Bone marrow (tissue), 2 donors: ENCODE results near the gene COL26A1.
A peak's percentile ranks its signal among the peaks of the same experiment; 100 is the strongest.
"Not testable (repeated sequence)": the region's sequence is repeated elsewhere in the genome, so short reads cannot be mapped to it uniquely, and the experiment has no call there.

Experiments used
- DNase-seq, 2 donors: peaks; one replicate each; lab custom pipeline; 2025; lab: John Stamatoyannopoulos, UW

COL26A1 gene

GRCh38 chr7:101496017-101496416 is 133.3 kb downstream of the COL26A1 start:
- no peak for DNase-seq

DNA sequence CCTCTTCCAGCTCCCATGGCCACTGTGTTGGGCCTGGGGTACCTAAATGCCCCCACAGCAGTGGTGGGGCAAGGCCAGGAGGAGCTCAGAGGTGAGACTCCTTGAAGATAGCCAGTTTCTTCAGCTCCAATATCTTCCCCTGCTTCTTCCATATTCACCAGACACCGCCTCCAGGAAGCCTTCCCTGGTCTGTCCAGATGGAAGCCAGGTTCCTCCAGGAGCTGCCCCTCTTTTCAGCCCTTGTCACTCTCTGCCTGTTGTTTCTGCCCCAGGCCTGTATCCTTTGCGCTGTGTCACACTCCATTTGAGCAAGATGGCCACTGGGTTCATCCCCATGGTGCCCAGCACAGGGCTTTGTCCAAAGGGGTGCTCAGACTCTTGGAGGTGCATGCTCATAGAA is 138.7 kb downstream of the COL26A1 start:
- no peak for DNase-seq

GRCh38 chr7:101502466-101503098 is 139.9 kb downstream of the COL26A1 start:
- DNase-seq: no peak

DNA sequence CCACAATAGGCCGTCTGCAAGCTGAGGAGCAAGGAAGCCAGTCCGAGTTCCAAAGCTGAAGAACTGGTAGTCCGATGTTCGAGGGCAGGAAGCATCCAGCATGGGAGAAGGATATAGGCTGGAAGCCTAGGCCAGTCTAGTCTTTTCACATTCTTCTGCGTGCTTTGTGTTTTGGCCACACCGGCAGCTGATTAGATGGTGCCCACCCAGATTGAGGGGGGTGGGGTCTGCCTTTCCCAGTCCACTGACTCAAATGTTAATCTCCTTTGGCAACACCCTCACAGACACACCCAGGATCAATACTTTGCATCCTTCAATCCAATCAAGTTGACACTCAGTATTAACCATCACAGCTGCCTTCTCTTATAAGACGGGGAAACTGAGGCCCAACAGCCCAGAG is 142.8 kb downstream of the COL26A1 start:
- DNase-seq: not testable (repeated sequence)

DNA sequence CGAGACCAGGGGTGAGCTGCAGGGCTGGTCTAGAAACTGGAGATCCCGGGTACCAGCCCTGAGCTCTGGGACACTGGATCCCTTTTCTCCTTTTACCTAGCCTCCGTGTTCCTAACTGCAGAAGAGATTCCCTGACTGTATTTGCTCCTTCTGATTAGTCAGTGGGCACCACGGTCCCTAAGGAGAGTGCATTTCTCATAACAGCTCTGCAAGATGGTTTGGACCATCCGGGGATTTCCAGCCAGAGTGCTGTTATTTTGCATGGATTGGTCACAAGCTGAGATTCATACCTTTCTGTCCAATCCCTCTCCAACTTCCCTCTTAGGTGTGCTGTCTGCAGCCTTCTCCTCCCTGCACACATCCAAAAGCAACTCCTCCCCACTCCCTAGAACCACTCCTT is 143.9 kb downstream of the COL26A1 start:
- DNase-seq: no peak

- no peak for DNase-seq
Measured at GRCh38 chr7:101507327-101507726, 144.7 kb downstream of the COL26A1 start.

- DNase-seq: peak in 1 of 2 donors; percentile 25
Measured at GRCh38 chr7:101507791-101508252, 145.1 kb downstream of the COL26A1 start.

DNA sequence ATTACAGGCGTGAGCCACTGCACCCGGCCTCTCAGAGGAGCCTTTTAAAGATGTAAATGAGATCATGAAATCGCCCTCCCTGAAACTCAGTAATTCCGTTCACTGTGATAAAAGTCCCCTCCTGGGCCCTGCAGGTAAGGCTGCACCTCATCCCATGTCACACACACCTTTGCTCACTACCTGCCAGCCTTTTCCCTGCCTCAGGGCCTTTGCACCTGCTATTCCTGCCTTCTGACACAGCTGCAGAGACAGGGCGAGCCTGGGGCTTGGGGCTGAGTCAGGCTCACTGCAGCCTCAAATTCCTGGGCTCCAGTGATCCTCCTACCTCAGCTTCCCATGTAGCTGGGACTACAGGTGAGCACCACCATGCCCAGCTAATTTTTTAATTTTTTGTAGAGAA is 147.6 kb downstream of the COL26A1 start:
- no peak for DNase-seq

GRCh38 chr7:101511965-101512364 is 149.3 kb downstream of the COL26A1 start:
- no peak for DNase-seq

GRCh38 chr7:101516851-101517250 is 154.2 kb downstream of the COL26A1 start:
- DNase-seq: no peak

DNA sequence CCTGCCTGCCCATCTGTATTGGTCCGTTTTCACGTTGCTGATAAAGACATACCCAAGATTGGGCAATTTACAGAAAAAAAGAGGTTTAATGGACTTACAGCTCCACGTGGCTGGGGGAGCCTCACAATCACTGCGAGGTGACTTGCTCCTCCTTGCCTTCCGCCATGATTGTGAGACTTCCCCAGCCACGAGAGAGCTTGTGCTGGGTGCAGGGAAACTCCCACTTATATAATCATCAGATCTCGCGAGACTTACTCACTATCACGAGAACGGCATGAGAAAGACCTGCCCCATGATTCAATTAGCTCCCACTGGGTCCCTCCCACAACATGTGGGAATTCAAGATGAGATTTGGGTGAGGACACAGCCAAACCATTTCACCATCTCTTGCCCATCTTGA is 154.6 kb downstream of the COL26A1 start:
- DNase-seq: no peak

DNA sequence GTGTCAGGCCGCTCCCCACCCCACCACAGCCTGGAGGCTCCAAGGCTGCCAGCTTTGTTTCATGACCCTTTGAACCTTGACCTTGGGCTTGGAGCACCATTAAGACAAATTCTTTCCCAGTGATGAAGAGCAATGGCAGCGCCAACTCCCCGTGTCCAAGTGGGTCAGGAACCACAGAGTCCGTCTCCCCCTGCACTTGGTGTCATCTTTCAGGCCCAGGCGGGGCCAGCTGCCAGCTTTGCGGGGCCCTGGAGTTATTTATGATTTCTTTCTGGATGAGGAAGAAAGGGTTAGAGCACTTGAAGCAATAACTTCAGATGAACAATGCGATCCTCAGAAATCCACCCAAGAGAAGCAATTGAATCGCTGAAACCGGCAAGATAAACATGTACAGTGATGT is 155.7 kb downstream of the COL26A1 start:
- no peak for DNase-seq

DNA sequence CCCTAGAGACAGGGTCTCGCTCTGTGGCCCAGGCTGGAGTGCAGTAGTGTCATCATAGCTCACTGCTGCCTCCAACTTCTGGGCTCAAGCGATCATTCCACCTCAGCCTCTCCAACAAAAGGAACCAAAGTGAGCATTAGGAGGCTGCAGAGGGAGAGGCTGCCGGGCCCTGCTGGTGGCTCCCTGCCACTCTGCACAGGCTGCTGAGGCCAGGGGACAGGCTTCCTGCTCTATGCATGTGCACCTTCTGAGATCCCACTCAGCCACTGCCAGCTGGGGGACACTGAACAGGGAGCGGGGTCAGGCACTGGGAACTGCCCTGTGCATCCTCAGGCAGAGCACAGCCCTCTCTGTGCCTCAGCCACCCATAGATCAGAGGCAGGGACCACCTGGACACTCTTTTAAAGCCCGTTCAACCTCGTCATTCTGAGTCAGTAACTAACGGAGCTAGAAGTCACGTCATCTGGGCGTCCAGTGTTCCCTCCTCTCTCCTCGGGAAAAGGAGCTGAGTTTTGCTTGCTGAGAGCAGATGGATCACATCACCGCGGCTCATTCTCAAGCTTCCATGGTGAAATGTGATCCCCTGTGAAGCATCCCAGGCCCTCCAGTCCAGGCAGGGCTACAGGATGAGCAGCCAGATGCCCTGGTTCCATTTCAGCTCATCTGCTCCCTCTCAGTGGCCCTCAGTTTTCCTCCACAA is 156.8 kb downstream of the COL26A1 start:
- no peak for DNase-seq

- DNase-seq: no peak
Measured at GRCh38 chr7:101521430-101521925, 158.8 kb downstream of the COL26A1 start.

DNA sequence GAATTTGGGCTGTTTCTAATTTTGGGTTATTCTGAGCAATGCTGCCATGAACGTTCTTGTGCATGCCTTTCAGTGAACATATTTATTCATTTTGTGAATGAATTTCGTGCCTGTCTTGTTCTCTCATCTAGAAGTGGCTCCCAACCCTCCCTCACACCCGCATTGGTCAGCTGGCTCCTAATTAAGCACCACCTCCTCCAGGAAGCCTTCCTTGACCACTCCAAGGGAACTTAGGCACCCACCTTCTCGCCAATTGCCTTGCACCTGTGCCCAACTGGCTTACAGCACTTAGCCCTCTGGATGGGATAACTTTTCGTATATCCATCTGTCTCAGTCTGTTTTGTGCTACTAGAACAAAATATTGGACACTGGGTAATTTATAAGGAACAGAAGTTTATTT is 159.3 kb downstream of the COL26A1 start:
- no peak for DNase-seq

GRCh38 chr7:101527844-101528667 is 165.4 kb downstream of the COL26A1 start:
- no peak for DNase-seq

- no peak for DNase-seq
Measured at GRCh38 chr7:101529560-101529959, 166.9 kb downstream of the COL26A1 start.

GRCh38 chr7:101531726-101532357 is 169.2 kb downstream of the COL26A1 start:
- DNase-seq: no peak

DNA sequence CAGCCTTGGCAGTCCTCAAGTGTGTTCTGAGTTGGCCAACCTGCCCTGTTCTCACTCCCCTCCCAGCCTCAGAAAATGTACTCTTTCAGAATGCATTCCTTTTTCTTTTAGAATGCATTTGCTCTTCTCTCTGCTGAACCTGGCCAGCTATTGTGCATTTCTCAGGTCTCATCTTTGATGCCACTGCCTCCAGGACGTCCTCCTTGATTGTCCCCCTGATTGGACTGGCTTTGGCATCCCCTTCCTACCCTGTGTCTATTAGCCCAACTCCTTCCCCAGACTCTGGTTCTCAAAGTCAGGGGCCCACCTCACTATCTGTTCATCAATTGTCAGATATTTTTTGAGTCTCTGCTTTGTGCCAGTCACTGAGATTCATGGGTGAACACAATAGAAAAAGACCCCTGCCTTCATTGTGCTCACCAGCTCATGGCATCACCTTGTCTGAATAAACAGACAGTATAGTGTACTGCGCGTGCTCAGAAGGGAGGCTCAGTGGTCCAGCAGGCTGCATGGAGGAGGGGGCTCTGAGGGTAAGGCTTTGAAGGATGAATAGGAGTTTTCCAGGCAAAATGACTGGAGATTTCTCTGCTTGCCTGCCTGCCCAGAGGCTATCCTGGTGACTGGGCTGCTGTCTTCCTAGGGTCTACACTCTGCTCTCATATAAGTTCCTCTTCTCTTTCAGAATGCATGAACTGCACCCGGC is 169.9 kb downstream of the COL26A1 start:
- no peak for DNase-seq

DNA sequence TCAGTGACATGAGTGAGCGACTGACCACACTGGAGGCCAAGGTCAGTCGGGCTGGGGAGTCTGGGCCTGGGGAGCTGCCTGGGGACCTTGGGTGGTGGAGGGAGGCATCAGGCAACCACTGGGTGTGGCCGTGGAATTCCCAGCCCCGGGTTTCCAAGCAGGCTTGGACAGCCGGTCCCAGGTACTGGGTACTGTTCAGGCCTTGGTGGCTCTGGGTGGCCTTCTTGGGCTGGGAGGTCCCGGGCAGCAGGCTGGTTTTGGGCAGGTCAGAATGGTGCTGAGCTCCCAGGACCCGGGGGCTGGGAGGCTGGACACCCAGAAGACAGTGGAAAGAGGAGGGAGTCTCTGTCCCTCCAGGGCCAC is 170.4 kb downstream of the COL26A1 start:
- DNase-seq: no peak

DNA sequence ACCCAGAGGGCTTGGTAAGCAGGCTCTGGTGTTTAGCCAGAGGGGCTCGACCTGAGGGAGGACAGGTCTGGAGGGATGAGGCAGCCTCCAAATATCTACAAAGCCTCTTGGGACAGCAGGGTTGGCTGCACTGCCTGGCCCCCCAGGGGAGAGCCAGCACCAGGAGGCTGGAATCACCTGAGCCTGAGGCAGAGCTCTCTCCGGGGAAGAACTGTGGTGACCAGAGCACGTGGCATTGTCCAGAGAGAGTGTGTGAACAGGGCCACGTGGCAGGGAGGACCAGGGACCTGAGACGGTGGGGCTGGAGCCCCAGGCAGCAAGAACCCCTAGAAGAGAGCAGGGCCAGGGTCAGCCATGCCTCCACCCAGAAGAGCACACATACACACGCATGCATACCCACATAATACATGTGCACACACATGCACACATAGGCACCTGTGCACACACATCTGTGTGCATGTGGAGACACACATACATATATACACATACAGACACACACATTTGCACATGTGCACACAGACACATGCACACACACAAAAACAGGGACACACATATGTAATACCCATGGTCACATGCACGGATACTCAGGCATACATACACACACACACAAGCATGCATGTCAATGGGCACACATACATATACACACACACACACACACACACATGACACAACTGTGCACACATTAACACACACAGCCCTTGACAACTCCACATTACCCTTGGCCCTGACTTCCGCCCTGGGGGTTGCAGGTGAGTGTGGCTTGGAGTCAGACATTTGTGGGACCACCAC is 171.5 kb downstream of the COL26A1 start:
- no peak for DNase-seq
